Activated T-cell treated with anti-CD3 and anti-CD28 coated beads for 4 hours (primary cell): ENCODE data around the gene CELF6.
A peak's percentile ranks its signal among the peaks of the same experiment; 100 is the strongest.
"Not testable (repeated sequence)": the region's sequence is repeated elsewhere in the genome, so short reads cannot be mapped to it uniquely, and the experiment has no call there.

Experiments
- DNase-seq: peaks from one replicate; pipeline ENCODE4 v3.0.0-alpha.2; 2020

CELF6 gene

GRCh38 chr15:72315706-72316370, 4.1 kb downstream of the CELF6 start:
- DNase-seq = no peak

- no peak for DNase-seq
These were observed 6.1 kb downstream of the CELF6 start for GRCh38 chr15:72313881-72314280.

- no peak for DNase-seq
These were observed 6.5 kb downstream of the CELF6 start for GRCh38 chr15:72313448-72313840.

- peak; percentile 50 for DNase-seq
These were observed 7.1 kb downstream of the CELF6 start for GRCh38 chr15:72312605-72313447.

- no peak for DNase-seq
These were observed 12.9 kb downstream of the CELF6 start for GRCh38 chr15:72307026-72307425.

GRCh38 chr15:72306211-72306785, 13.7 kb downstream of the CELF6 start:
- DNase-seq = peak; percentile 21

GRCh38 chr15:72304596-72304995, 15.4 kb downstream of the CELF6 start:
- no peak for DNase-seq

- DNase-seq = no peak
These were observed 17.0 kb downstream of the CELF6 start for GRCh38 chr15:72302955-72303354.

- DNase-seq = no peak
These were observed 30.2 kb downstream of the CELF6 start for GRCh38 chr15:72289597-72290325.

- no peak for DNase-seq
These were observed 31.0 kb downstream of the CELF6 start for GRCh38 chr15:72288796-72289596.

GRCh38 chr15:72285927-72286516, 33.9 kb downstream of the CELF6 start:
- DNase-seq = peak; percentile 50

- no peak for DNase-seq
These were observed 34.6 kb downstream of the CELF6 start for GRCh38 chr15:72285402-72285801.

- DNase-seq = no peak
These were observed 35.2 kb downstream of the CELF6 start for GRCh38 chr15:72284781-72285180.

- no peak for DNase-seq
These were observed 38.2 kb downstream of the CELF6 start for GRCh38 chr15:72281713-72282112.

GRCh38 chr15:72280751-72281150, 39.2 kb downstream of the CELF6 start:
- no peak for DNase-seq

- DNase-seq = no peak
These were observed 41.2 kb downstream of the CELF6 start for GRCh38 chr15:72278737-72279136.

GRCh38 chr15:72276326-72276700, 43.6 kb downstream of the CELF6 start:
- DNase-seq = no peak

GRCh38 chr15:72275635-72276325, 44.2 kb downstream of the CELF6 start:
- DNase-seq = not testable (repeated sequence)

- no peak for DNase-seq
These were observed 47.0 kb downstream of the CELF6 start for GRCh38 chr15:72272997-72273352.

- DNase-seq = peak; percentile 96
These were observed 47.6 kb downstream of the CELF6 start, which contains the start of gene PARP6 for GRCh38 chr15:72272213-72272996. Gene PARP6 (minus strand): TSS chr15:72272554. CDS start chr15:72267477, 5,077 bp downstream.

- no peak for DNase-seq
These were observed 48.1 kb downstream of the CELF6 start for GRCh38 chr15:72271895-72272212.
